SK-N-MC (cell line): ENCODE measurements around the gene VSIG10L.

Experiments used
- DNase-seq: peaks from one replicate; pipeline ENCODE4 v3.0.0-alpha.2; 2011; ENCODE audit warnings: low read depth, low spot score
- H3K27ac ChIP-seq: fragments of 200-600 bp; sonication (generic); 2 replicates; pipeline ENCODE4 v1.5.1; 2016; ENCODE audit warnings: mixed run types
- H3K36me3 ChIP-seq: fragments of 200-600 bp; sonication (generic); 2 replicates; pipeline ENCODE4 v1.6.1; 2017; ENCODE audit warnings: antibody characterized with exemption, low read length, mixed read lengths; ENCODE audit not compliant: insufficient read depth
- H3K4me3 ChIP-seq: fragments of 200-600 bp; sonication (generic); 2 replicates; pipeline ENCODE4 v1.5.1; 2016
- H3K9ac ChIP-seq: fragments of 200-600 bp; sonication (generic); 2 replicates; pipeline ENCODE4 v1.8.0; 2017; ENCODE audit warnings: mixed run types, mixed read lengths; ENCODE audit not compliant: insufficient read length
- H3K9me3 ChIP-seq: fragments of 200-600 bp; sonication (generic); 2 replicates; pipeline ENCODE4 v1.6.1; 2017; ENCODE audit warnings: low read depth, mild to moderate bottlenecking, antibody characterized with exemption, low read length, moderate library complexity, mixed read lengths
- EZH2 ChIP-seq: fragments of 200-600 bp; sonication (generic); IDR thresholded peaks from one replicate; pipeline ENCODE4 v1.6.1; 2017; ENCODE audit warnings: antibody characterized with exemption
- FOXP2 ChIP-seq: optimal IDR thresholded peaks from 2 replicates; pipeline ENCODE3; 2011; ENCODE audit warnings: mild to moderate bottlenecking, moderate library complexity; ENCODE audit not compliant: insufficient read depth; ENCODE audit errors: extremely low read length, control extremely low read depth
- POLR2AphosphoS5 ChIP-seq: IDR thresholded peaks from 2 replicates; pipeline ENCODE4 v1.6.1; 2012; ENCODE audit warnings: mild to moderate bottlenecking, low read depth, low read length, borderline replicate concordance

VSIG10L gene

DNA sequence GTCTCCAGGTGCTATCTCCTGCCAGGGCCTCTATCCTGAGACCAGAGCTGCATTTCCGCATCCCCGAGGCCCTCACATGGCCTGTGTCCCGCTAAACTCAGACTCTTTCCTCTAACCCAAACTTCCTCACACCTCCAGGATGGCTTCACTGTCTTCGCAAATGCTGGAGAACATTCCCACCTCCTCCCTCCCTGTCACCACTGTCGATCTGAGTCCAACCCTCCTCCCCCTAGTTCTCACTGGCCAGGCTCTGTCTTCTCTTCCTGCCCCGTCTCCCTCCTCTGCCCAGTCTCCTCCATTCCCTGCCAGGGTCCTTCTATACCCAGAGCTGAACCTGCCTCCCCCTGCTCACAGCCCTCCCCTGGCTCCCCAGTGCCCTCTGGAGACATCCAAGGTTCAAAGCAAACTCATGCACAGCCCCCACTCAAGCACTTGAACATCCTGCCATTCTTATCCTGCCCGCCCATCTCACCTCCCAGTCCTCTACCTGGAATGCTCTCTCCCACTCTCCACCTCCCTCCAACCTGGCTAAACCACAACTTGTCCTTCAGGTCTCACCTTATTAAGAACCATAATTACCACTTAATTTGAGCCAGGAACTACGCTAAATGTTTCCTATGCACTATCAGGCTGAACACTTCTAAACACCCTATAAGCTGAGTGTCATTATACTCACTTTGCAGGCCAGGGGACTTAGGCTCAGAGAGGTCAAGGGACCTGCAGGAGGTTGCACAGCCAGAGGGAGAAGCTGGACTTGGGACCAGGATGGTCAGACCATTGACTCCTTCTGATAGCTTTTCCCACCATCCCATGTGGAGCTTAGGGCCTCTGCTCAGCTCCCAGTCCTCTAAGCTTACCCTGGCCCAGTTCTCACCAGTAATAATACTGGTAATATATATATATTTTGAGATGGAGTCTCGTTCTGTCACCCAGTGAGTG lies 961 bp upstream of the VSIG10L start:
- H3K4me3 ChIP-seq = no peak overlapping the region
- DNase-seq = no peak
- H3K27ac ChIP-seq = no peak overlapping the region
- no peak overlapping the region for H3K9ac ChIP-seq
- no peaks in the 10 kb centered on the region for H3K9me3 ChIP-seq
- no peaks in the 10 kb centered on the region for H3K36me3 ChIP-seq
- TF ChIP-seq POLR2AphosphoS5 (no peak), FOXP2 (no peak), EZH2 (no peak)

DNA sequence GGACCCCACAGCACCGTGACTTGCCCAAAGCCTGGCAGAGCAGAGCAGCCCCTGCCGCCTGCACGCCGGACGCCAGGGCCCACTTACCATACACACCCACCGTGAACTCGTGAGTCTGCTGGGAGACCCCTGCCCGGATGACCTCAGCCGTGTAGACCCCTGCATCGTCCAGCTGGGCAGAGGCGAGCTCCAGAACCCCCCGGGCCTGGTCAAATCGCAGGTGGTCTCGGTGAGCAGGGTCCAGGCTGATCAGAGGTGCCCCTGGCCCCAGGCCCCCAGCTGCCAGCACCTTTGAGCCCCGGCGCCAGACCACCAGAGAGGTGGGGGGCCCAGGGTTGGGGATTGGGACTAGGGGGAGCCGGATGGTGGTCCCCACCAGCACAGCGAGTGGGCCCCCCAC lies 873 bp downstream of the VSIG10L start:
- Histone ChIP-seq H3K9ac (no peak overlapping the region), H3K4me3 (no peak overlapping the region)
- TF ChIP-seq FOXP2 (no peak), POLR2AphosphoS5 (no peak), EZH2 (no peak)

DNA sequence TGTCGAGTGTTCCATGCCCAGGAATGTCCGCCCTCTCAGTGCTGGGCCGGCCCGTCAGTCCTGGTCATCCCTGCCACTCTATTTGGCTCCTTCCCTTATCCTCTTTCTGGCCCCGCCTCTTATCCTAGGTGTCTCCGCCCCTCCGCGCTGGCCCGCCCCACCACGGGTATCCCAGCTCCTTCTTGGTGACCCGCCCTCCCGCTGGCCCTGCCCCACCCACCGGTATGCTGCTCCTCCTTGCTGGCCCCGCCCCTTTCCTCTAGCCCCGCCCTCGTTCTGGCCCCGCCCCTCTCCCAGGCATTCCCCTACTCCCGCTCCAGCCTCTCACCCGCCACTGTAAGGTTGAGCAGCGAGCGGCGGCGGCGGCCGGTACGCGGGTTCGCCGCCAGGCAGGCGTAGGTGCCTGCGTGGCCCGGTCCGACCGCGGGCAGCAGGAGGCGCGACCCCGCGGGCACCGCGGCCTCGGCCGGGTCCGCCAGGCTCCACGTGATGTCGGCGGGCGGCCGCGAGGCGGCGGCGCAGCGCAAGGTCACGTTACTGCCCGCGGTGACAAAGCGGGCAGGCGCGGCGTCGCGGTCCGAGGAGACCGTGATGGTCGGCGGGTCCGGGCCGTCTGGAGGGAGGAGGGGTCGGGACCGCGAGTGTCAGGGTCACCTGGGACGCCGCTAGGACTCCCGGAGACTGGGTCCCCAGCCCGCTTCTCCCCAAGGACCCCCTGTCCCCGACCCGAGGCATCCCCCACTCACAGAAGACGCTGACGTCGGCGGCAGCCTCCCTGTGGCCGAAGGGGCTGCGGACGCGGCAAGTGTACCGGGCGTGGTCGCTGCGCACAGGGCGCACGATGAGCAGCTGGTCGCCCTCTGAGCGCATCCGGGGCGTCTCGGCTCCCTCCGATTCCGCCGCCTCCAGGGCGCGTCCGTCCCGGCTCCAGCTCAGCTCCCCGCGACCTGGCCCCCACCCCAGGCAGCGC lies 2.0 kb downstream of the VSIG10L start:
- Histone ChIP-seq H3K36me3 (no peaks in the 10 kb centered on the region), H3K9me3 (no peaks in the 10 kb centered on the region), H3K27ac (no peak overlapping the region), H3K4me3 (peak overlapping the region; percentile 84), H3K9ac (no peak overlapping the region)
- DNase-seq = peak; percentile 60
- TF ChIP-seq FOXP2 (no peak), EZH2 (no peak), POLR2AphosphoS5 (peak; percentile 27; the same call in 1 of the 2 replicates)

More for the DNA sequence above, 873 bp downstream of the VSIG10L start:
- DNase-seq = no peak
- H3K27ac ChIP-seq = no peak overlapping the region
- no peaks in the 10 kb centered on the region for H3K9me3 ChIP-seq
- H3K36me3 ChIP-seq = no peaks in the 10 kb centered on the region

DNA sequence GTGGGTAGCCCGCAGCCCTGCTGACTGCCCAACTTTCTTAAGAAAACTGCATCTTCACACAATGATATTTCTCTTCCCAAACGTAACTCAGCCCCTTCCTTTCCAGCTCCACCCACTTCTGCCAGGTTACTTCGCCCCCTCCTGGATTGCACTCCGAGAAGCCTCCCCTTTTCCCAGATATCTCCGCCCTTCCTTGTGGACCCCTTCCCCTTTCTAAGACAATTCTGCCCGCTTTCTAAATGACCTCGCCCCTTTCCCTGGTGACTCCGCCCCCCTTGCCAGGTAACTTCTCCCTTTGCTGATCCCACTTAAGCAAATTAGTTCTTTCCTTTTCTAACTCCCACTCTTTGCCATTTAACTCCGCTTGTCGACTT lies 2.6 kb downstream of the VSIG10L start:
- TF ChIP-seq EZH2 (no peak), POLR2AphosphoS5 (no peak), FOXP2 (no peak)
- H3K9ac ChIP-seq = no peak overlapping the region
- peak overlapping the region; percentile 84 for H3K4me3 ChIP-seq
- H3K9me3 ChIP-seq = no peaks in the 10 kb centered on the region
- DNase-seq = no peak
- H3K27ac ChIP-seq = no peak overlapping the region
- no peaks in the 10 kb centered on the region for H3K36me3 ChIP-seq

DNA sequence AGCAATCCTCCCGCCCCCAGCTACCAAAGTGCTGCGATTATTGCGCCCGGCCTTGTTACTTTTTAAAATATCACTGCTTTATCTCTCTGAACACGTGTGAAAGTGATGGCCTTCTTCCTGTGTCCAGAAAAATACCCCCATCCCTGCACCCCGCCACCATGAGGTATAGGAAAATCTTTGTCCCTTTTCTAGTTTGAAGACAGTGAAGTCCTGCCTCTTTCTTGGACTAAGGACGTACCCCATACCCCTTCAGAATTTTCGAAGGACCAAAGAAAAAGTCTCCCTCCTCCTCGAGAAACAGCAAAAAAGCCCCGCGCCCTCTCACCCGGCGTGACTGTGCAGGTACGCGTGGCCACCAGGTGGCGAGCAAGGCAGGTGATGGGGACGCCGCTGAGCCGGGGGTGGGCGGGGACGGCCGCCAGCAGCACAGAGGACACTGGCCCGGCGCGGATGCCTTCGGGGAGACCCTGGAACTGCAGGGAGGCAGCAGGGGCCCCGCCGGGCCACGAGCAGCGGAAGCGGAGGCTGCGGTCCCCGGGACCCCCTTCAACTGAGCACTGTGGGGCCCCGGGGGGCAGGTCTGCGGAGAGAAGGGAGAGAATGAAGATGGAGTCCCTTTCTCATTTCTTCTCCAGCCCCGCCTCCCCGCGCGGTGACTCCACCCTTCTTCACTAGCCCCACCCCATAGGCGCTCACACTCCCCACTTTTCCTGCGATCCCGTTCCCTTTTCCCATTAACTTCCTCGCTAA lies 3.2 kb downstream of the VSIG10L start:
- H3K27ac ChIP-seq = no peak overlapping the region
- peak overlapping the region; percentile 84 for H3K4me3 ChIP-seq
- TF ChIP-seq FOXP2 (no peak), EZH2 (no peak), POLR2AphosphoS5 (no peak)
- H3K9ac ChIP-seq = no peak overlapping the region
- no peak for DNase-seq
- H3K36me3 ChIP-seq = no peaks in the 10 kb centered on the region
- H3K9me3 ChIP-seq = no peaks in the 10 kb centered on the region

DNA sequence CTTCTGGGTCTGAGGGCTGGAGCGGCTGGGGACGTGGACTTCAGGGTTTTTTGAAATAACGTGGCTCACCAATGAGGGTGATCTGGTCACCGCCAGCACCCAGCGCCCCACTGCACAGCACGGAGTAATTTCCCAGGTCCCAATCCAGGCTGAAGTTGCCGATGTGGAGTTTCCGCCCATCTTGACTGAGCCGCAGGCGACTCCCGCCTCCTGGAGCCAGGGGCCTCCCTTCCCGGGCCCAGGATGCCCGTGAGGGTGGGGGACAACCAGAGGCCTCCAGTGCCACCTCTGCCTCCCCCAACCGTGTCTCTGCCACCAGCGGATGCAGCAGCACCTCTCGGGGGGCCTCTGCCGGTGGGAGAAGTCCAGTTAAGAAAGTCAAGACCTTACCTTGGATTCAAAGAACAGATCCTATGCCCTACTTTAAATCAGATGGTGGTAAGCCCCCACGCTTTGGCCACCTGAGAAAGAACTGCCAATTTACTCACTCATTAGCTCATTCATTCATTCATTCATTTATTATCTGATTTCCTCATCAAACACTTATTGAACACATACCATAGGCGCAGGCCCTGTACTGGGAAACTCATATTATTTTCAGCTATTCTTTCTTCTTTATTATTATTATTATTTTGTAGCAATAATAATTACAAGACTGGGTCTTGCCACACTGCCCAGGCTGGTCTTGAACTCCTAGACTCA lies 3.9 kb downstream of the VSIG10L start:
- no peaks in the 10 kb centered on the region for H3K9me3 ChIP-seq
- no peak overlapping the region for H3K9ac ChIP-seq
- no peak for TF ChIP-seq EZH2
- TF ChIP-seq FOXP2 = no peak
- no peak for TF ChIP-seq POLR2AphosphoS5
- no peak overlapping the region for H3K27ac ChIP-seq
- H3K36me3 ChIP-seq = no peaks in the 10 kb centered on the region
- no peak for DNase-seq
- H3K4me3 ChIP-seq = no peak overlapping the region

DNA sequence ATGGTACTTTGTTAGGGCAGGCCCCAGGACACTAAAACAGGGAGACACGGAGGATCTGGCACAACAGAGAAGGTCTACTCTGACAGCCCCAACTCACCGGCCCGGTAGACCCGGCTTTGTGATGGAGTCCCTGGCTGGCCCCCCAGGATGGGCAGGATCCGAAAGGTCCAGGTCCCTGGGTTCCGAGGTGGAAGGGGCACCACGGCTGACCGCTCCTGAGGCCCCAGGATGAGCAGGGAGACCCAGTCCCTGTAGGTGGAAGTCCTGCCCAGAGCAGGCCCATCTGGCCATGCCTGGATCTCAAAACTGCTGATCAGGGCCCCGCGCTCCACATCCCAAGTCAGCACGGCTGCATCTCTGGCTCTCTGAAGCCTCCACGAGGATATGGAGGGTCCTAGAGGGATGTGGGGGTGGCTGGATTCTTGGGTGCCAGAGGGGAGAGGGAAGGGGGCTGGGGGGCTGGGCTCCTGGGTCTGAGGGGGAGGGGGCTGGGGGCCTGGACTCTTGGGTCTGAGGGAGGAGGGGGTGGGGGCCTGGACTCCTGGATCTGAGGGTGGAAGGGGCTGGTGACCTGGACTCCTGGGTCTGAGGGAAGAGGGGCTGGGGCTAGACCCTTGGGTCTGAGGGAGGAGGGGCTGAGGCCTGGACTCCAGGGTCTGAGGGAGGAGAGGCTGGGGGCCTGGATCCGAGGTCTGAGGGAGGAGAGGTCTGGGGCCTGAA lies 4.6 kb downstream of the VSIG10L start:
- Histone ChIP-seq H3K9me3 (no peaks in the 10 kb centered on the region), H3K4me3 (no peak overlapping the region), H3K36me3 (no peaks in the 10 kb centered on the region), H3K27ac (no peak overlapping the region), H3K9ac (no peak overlapping the region)
- no peak for DNase-seq
- TF ChIP-seq EZH2 (no peak), POLR2AphosphoS5 (no peak), FOXP2 (no peak)
